ENCODE measurements around the gene OR51F1.
"Not testable (repeated sequence)": the region's sequence is repeated elsewhere in the genome, so short reads cannot be mapped to it uniquely, and the experiment has no call there.

OR51F1 gene

DNA sequence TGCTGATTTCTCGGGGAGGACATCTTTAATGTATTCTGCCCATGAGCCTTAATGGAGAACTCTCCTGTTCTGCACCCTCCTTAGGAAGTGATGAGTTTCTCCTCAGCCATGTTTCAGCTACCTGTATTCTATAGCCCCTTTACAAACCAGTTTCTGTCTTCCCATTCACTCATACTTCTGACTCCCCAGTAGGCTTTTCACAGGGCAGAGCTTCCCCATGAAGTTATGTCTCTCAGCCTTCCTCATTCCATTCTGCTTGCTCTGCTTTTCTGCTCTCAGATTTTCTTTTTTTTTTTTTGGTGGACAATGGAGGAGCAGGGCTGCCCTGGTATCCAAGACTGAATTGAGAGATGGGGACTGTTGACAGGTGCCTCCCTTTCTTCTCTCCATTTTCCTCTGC is 38.7 kb upstream of the OR51F1 start:
- TF ChIP-seq ZXDB (tag by site-specific recombination; IDR thresholded peaks at IDR 0.05) (no peak), ZNF791 (tag by site-specific recombination; IDR thresholded peaks at IDR 0.05) (no peak), ZNF600 (tag by site-specific recombination; IDR thresholded peaks at IDR 0.05) (no peak), GLIS1 (tag by site-specific recombination; IDR thresholded peaks at IDR 0.05) (no peak), ZBTB17 (tag by site-specific recombination; IDR thresholded peaks at IDR 0.05) (no peak), TRIM28 (IDR thresholded peaks at IDR 0.05; ENCODE audit: borderline replicate concordance, low read length) (no peak), ZSCAN16 (tag by site-specific recombination; IDR thresholded peaks at IDR 0.05) (no peak), KLF1 (tag by site-specific recombination; IDR thresholded peaks at IDR 0.05) (no peak), KLF16 (tag by site-specific recombination; IDR thresholded peaks at IDR 0.05) (no peak), ZNF266 (tag by site-specific recombination; IDR thresholded peaks at IDR 0.05; ENCODE audit: low read depth) (no peak), ZBTB21 (tag by site-specific recombination; IDR thresholded peaks at IDR 0.05) (no peak), MZF1 (tag by site-specific recombination; IDR thresholded peaks at IDR 0.05; ENCODE audit: borderline replicate concordance) (no peak), ZBTB8A (tag by site-specific recombination; IDR thresholded peaks at IDR 0.05) (no peak), ZFP69B (tag by site-specific recombination; IDR thresholded peaks at IDR 0.05) (no peak), ZNF48 (tag by site-specific recombination; IDR thresholded peaks at IDR 0.05) (no peak), ZNF112 (tag by site-specific recombination; IDR thresholded peaks at IDR 0.05) (no peak), ZNF10 (tag by site-specific recombination; IDR thresholded peaks at IDR 0.05) (no peak), ZNF548 (tag by site-specific recombination; IDR thresholded peaks at IDR 0.05) (no peak)
- TF ChIP-seq, protein P1, sequence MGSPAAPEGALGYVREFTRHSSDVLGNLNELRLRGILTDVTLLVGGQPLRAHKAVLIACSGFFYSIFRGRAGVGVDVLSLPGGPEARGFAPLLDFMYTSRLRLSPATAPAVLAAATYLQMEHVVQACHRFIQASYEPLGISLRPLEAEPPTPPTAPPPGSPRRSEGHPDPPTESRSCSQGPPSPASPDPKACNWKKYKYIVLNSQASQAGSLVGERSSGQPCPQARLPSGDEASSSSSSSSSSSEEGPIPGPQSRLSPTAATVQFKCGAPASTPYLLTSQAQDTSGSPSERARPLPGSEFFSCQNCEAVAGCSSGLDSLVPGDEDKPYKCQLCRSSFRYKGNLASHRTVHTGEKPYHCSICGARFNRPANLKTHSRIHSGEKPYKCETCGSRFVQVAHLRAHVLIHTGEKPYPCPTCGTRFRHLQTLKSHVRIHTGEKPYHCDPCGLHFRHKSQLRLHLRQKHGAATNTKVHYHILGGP (tag by site-specific recombination; IDR thresholded peaks at IDR 0.05), result no peak
- TF ChIP-seq, protein P2, sequence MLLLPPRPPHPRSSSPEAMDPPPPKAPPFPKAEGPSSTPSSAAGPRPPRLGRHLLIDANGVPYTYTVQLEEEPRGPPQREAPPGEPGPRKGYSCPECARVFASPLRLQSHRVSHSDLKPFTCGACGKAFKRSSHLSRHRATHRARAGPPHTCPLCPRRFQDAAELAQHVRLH (tag by site-specific recombination; IDR thresholded peaks at IDR 0.05), result no peak
- Histone ChIP-seq H3K4me3 (ENCODE audit: low read depth, low read length) (no peak overlapping the region), H3K36me3 (ENCODE audit: control insufficient read depth in 2 of 2, insufficient read depth in 1 of 2, low read length in 2 of 2) (no peaks in the 10 kb centered on the region), H3K27ac (ENCODE audit: extremely low read depth, low read depth, low read length) (no peak overlapping the region), H3K4me1 (ENCODE audit: control insufficient read depth, insufficient read depth, low read length) (no peaks in the 10 kb centered on the region), H3K9me3 (ENCODE audit: control insufficient read depth, insufficient read depth, low read depth, low read length) (no peaks in the 10 kb centered on the region)
- ChIA-PET POLR2A (no interaction called here), CTCF (no interaction called here)

DNA sequence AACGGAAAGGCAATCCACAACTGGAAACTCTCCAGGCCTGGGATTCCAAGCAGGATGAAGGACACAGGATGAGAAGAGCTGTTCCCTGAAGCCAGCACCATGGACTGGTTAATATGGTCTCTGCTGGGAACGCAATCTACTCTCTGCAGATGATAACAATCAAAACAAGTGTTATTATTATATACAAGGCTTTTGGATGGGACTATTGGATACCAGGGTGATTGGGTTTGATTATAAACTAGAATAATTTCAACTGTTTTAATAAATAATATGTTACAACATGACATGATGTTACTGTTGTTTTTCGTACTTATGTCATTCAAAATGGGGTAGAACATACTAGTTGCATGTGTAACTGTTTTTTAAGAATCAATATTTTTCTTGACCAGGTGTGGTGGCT is 34.5 kb upstream of the OR51F1 start, which contains the start of gene OR52R1:
OR52R1 (minus strand) TSS at position 101 of the 400 bp plus-strand sequence; CDS start at position 101, 0 bp downstream.
- CTCF ChIA-PET, result no interaction called here
- Histone ChIP-seq H3K9me3 (ENCODE audit: control insufficient read depth, insufficient read depth, low read depth, low read length) (no peaks in the 10 kb centered on the region), H3K4me3 (ENCODE audit: low read depth, low read length) (no peak within 1 kb of the TSS), H3K4me1 (ENCODE audit: control insufficient read depth, insufficient read depth, low read length) (no peaks in the 10 kb centered on the region), H3K36me3 (ENCODE audit: control insufficient read depth in 2 of 2, insufficient read depth in 1 of 2, low read length in 2 of 2) (no peaks in the 10 kb centered on the region), H3K27ac (ENCODE audit: extremely low read depth, low read depth, low read length) (no peak within 1 kb of the TSS)
- TF ChIP-seq ZNF10 (tag by site-specific recombination; IDR thresholded peaks at IDR 0.05), result no peak
- TF ChIP-seq ZNF350 (tag by site-specific recombination; IDR thresholded peaks at IDR 0.05), result no peak
- TF ChIP-seq GLIS2 (tag by site-specific recombination; IDR thresholded peaks at IDR 0.05), result no peak
- no peak for TF ChIP-seq ZNF341 (tag by site-specific recombination; IDR thresholded peaks at IDR 0.05; ENCODE audit: low read depth)
- TF ChIP-seq ZNF76 (tag by site-specific recombination; IDR thresholded peaks at IDR 0.05; ENCODE audit: borderline replicate concordance, low read depth), result no peak
- POLR2A ChIA-PET, result no interaction called here

DNA sequence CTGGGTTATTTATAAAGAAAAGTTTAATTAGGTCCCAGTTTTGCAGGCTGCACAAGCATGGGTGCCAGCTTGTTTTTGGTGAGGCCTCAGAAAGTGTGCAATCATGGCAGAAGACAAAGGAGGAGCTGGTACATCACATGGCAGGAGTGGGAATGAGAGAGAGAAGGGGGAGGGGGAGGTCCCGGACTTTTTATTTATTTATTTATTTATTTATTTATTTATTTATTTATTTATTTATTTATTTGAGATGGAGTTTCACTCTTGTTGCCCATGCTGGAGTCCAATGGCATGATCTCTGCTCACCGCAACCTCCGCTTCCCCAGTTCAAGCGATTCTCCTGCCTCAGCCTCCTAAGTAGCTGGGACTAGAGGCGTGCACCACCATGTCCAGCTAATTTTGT is 31.6 kb upstream of the OR51F1 start:
- H3K9me3 ChIP-seq (ENCODE audit: control insufficient read depth, insufficient read depth, low read depth, low read length); H3K4me1 ChIP-seq (ENCODE audit: control insufficient read depth, insufficient read depth, low read length); H3K4me3 ChIP-seq (ENCODE audit: low read depth, low read length); H3K27ac ChIP-seq (ENCODE audit: extremely low read depth, low read depth, low read length); CTCF ChIA-PET; H3K36me3 ChIP-seq (ENCODE audit: control insufficient read depth in 2 of 2, insufficient read depth in 1 of 2, low read length in 2 of 2); POLR2A ChIA-PET: not testable (repeated sequence)
- peak; percentile 47 for TF ChIP-seq ZNF426 (tag by site-specific recombination; IDR thresholded peaks at IDR 0.05)
- peak; percentile 35 for TF ChIP-seq ZNF555 (tag by site-specific recombination; conservative IDR thresholded peaks at IDR 0.05)
- TF ChIP-seq, protein P3, sequence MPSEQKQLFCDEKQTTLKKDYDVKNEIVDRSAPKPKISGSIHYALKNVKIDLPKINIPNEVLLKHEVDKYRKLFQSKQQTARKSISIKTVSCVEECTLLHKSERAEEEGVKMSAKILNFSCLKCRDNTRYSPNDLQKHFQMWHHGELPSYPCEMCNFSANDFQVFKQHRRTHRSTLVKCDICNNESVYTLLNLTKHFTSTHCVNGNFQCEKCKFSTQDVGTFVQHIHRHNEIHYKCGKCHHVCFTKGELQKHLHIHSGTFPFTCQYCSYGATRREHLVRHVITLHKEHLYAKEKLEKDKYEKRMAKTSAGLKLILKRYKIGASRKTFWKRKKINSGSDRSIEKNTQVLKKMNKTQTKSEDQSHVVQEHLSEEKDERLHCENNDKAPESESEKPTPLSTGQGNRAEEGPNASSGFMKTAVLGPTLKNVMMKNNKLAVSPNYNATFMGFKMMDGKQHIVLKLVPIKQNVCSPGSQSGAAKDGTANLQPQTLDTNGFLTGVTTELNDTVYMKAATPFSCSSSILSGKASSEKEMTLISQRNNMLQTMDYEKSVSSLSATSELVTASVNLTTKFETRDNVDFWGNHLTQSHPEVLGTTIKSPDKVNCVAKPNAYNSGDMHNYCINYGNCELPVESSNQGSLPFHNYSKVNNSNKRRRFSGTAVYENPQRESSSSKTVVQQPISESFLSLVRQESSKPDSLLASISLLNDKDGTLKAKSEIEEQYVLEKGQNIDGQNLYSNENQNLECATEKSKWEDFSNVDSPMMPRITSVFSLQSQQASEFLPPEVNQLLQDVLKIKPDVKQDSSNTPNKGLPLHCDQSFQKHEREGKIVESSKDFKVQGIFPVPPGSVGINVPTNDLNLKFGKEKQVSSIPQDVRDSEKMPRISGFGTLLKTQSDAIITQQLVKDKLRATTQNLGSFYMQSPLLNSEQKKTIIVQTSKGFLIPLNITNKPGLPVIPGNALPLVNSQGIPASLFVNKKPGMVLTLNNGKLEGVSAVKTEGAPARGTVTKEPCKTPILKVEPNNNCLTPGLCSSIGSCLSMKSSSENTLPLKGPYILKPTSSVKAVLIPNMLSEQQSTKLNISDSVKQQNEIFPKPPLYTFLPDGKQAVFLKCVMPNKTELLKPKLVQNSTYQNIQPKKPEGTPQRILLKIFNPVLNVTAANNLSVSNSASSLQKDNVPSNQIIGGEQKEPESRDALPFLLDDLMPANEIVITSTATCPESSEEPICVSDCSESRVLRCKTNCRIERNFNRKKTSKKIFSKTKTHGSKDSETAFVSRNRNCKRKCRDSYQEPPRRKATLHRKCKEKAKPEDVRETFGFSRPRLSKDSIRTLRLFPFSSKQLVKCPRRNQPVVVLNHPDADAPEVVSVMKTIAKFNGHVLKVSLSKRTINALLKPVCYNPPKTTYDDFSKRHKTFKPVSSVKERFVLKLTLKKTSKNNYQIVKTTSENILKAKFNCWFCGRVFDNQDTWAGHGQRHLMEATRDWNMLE (tag by site-specific recombination; conservative IDR thresholded peaks at IDR 0.05; ENCODE audit: low read depth), result peak; percentile 52; the same call in 1 of the 2 replicates

Data from HEK293 (cell line).